ENCODE measurements around the gene CD274.

Gene CD274

GRCh38 chr9:5500441-5501235 lies 50.3 kb downstream of the CD274 start:
- peak; percentile 63 for DNase-seq

- DNase-seq = no peak
These were observed 52.2 kb downstream of the CD274 start for GRCh38 chr9:5502553-5502952.

GRCh38 chr9:5509573-5509972 lies 59.2 kb downstream of the CD274 start:
- DNase-seq = peak; percentile 99

- DNase-seq = peak; percentile 86
These were observed 60.1 kb downstream of the CD274 start, which contains the start of gene PDCD1LG2 for GRCh38 chr9:5510360-5510931. PDCD1LG2 (plus strand) TSS chr9:5510531; CDS start chr9:5522547, 12,016 bp downstream.

GRCh38 chr9:5510989-5511388 lies 60.6 kb downstream of the CD274 start:
- peak; percentile 57 for DNase-seq

- no peak for DNase-seq
These were observed 61.1 kb downstream of the CD274 start for GRCh38 chr9:5511476-5511875.

GRCh38 chr9:5511935-5512580 lies 61.7 kb downstream of the CD274 start:
- no peak for DNase-seq

GRCh38 chr9:5512658-5513452 lies 62.5 kb downstream of the CD274 start:
- DNase-seq = no peak

GRCh38 chr9:5513966-5514616 lies 63.7 kb downstream of the CD274 start:
- DNase-seq = no peak

GRCh38 chr9:5514617-5515260 lies 64.4 kb downstream of the CD274 start:
- DNase-seq = peak; percentile 44

GRCh38 chr9:5515261-5515650 lies 64.9 kb downstream of the CD274 start:
- no peak for DNase-seq

GRCh38 chr9:5516453-5517220 lies 66.3 kb downstream of the CD274 start:
- no peak for DNase-seq

- peak; percentile 79 for DNase-seq
These were observed 68.0 kb downstream of the CD274 start for GRCh38 chr9:5518171-5518936.

- DNase-seq = no peak
These were observed 68.6 kb downstream of the CD274 start for GRCh38 chr9:5518937-5519319.

Data from fibroblast of skin of right quadriceps (primary cell).